GM12801 (cell line): ENCODE measurements around the gene AKAP13.

ENCODE experiments used
- TF ChIP-seq, protein P1 (sequence below): IDR thresholded peaks from one replicate; pipeline ENCODE4 v1.5.1; 2011; ENCODE audit warnings: control low read depth; ENCODE audit not compliant: insufficient read length; ENCODE audit errors: extremely low read depth

AKAP13 gene

DNA sequence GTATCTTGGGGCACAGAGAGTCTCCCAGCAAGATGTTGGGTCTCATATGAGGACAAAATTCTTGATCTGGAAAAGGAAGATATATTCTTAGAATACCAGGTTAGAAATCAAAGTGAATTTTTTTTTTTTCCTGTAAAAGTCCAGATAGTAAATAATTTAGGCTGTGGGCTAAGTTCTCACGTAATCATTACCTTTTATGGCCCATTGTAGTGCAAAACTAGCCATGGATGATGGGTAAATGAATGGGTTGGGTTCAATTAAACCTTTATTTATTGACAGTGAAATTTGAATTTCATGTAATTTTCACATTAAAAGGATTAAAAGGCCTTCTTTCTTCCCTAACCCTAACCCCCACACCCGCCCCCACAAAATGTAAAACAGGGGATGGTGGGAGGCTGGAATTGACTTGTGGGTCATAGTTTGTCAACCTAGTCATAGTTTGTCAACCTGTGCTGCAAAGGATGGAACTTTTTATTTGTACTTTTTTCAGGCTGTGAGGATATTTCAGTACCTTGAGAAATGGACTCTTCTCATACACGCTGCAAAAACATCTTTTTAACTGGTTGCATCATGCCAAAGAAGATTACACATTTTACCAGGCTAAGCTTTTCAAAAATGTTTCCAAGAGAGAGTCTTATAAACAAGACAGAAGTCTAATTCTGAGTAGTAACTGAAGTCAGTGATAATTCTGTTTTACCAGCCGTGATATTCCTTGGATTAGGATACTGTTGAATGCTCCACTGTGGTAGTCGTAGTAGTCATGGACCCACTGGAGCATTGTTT is 138.8 kb downstream of the AKAP13 start:
- TF ChIP-seq, protein P1, sequence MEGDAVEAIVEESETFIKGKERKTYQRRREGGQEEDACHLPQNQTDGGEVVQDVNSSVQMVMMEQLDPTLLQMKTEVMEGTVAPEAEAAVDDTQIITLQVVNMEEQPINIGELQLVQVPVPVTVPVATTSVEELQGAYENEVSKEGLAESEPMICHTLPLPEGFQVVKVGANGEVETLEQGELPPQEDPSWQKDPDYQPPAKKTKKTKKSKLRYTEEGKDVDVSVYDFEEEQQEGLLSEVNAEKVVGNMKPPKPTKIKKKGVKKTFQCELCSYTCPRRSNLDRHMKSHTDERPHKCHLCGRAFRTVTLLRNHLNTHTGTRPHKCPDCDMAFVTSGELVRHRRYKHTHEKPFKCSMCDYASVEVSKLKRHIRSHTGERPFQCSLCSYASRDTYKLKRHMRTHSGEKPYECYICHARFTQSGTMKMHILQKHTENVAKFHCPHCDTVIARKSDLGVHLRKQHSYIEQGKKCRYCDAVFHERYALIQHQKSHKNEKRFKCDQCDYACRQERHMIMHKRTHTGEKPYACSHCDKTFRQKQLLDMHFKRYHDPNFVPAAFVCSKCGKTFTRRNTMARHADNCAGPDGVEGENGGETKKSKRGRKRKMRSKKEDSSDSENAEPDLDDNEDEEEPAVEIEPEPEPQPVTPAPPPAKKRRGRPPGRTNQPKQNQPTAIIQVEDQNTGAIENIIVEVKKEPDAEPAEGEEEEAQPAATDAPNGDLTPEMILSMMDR: no peak

DNA sequence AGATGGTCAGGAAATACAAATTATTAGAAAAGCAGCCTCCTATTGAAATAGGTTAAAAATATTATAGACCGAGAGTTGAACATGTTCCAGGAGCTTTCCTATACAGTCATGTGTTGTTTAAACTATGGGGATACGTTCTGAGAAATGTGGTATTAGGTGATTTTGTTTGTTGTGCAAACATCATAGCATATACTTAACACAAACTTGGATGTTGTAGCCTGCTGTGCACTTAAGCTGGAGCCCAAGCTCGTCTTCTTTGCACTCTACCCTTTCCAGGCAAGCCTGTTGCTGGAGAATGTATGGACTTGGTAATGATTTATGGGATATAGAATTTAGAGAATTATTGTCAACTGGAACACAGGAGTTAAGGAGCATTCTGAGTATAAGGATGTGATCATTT is 140.2 kb downstream of the AKAP13 start:
- TF ChIP-seq, protein P1: no peak

DNA sequence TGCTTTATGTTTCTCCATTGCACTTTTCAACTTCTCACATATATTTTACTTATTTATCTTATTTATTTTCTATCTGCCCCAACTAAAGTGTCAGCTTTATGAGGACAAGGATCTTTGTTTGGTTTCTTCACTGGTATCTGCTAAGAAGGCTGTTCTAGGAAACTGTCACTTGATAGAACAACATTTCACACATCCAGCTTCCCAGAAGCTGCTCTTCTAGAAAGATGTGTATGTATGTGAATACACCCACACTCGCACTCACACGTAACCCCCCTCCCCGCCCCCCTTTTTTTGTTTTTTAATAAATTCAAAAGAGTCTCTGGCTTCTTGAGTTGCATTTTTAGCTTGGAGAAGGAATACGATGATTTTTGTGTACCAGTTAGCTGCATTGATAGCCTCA is 143.1 kb downstream of the AKAP13 start:
- TF ChIP-seq, protein P1: no peak

DNA sequence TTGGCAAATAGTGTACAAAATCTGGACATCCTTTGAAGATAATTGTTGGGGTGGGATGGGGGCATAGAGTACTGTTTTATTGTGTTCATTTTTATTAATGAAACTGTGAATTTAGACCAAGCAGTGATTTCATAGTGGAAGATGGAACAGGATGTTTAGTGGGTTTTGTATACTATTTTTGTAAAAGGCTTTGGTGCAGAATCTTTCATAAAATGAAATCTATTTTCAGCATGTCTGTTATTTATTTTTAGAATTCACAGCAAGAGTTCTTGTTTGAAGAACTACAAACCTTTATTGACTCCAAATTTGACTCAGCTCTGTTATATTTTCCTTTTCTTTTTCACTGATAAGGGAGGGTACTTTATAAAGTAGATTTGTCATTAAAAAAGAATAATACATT is 145.4 kb downstream of the AKAP13 start:
- TF ChIP-seq, protein P1: no peak

DNA sequence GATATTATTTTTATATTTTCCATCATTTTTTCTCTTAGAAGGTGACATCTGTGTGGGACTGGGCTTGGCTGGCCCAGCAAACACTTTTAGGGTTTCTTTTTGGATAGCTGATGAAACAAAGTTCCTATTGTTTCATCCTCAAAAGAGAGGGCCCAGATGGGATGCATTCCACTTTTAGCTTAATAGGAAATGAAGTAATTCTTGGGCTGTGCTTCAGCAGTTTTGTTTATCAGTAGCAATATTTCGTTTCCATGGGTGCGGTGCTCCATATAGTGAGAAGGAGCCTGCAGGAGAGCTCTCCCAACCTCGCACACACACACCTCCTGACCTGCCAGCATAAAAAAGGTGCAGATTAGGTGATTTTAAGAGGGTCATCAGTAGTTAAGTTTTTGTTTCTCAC is 147.5 kb downstream of the AKAP13 start:
- TF ChIP-seq, protein P1: no peak

DNA sequence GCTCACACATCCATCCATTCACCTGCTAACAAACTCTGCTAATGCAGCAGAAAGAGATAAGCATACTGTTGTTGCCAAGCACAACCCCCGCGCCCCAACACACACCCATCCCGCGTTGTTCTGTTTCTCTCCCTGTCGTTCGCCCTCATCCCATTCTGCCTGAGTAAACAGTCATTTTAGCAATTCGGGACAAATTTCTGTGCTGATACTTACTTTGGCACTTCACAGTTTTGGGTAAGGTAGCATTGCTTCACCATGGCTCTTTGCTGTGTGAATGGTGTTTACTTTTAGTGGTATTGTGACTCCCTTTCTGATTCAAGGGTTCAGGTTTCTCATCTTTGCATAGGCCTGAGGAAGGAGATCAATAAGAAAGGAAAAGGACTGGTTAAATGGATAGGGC is 149.7 kb downstream of the AKAP13 start:
- TF ChIP-seq, protein P1: no peak

DNA sequence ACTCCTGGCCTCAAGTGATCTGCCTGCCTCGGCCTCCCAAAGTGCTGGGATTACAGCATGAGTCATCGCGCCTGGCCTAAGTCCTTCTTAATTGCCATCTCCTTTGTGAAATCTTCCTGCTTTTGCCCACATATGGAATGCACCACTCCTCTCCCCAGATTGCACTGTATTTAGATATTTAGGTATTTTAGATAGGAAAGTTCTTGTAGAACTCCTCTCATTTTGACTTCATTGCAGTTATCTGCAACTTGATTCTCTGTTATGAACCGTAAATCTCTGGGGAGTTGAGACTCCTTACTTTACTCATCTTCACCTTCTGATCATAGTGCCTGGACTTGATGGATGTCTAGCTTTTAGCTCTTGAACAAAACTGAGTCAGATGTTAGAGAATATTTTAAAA is 150.7 kb downstream of the AKAP13 start:
- TF ChIP-seq, protein P1: no peak
